Measurements from ENCODE around the gene PPP1R1B. TPM values are rescaled to one million over a fixed set of nuclear protein-coding genes. Genes with fewer than 3 reads are reported as not detected.

PPP1R1B gene
- total RNA-seq, 1 donor from 2014 or later: not detected

DNA sequence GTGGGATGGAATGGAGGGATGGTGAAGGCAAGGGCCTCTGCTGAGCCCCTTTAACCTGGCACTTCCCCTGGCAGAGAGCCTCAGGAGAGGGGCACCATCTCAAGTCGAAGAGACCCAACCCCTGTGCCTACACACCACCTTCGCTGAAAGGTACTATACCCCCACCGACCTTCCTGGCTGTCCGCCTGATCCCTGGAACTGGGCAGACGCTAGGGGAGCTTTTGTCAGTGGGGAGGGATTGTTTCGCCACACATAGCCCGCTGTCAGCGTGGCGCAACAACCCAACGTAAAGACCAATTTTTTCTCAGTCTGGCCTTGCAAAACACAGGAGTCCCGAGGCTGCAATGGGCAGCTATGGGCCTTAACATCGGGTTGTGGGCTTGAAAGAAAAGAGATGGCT lies 3.1 kb downstream of the PPP1R1B start:
- H3K4me3 Mint-ChIP-seq (ENCODE audit: low read depth): no peak overlapping the region
- TF ChIP-seq, protein P1, sequence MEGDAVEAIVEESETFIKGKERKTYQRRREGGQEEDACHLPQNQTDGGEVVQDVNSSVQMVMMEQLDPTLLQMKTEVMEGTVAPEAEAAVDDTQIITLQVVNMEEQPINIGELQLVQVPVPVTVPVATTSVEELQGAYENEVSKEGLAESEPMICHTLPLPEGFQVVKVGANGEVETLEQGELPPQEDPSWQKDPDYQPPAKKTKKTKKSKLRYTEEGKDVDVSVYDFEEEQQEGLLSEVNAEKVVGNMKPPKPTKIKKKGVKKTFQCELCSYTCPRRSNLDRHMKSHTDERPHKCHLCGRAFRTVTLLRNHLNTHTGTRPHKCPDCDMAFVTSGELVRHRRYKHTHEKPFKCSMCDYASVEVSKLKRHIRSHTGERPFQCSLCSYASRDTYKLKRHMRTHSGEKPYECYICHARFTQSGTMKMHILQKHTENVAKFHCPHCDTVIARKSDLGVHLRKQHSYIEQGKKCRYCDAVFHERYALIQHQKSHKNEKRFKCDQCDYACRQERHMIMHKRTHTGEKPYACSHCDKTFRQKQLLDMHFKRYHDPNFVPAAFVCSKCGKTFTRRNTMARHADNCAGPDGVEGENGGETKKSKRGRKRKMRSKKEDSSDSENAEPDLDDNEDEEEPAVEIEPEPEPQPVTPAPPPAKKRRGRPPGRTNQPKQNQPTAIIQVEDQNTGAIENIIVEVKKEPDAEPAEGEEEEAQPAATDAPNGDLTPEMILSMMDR (IDR thresholded peaks at IDR 0.05; ENCODE audit: unreplicated experiment): no peak
- peaks cover 57% of the 10 kb centered on the region for H3K27me3 Mint-ChIP-seq
- no peaks in the 10 kb centered on the region for H3K36me3 Mint-ChIP-seq (ENCODE audit: insufficient read depth)
- no peak overlapping the region for H3K27ac Mint-ChIP-seq
- H3K9me3 Mint-ChIP-seq (ENCODE audit: low read depth): no peaks in the 10 kb centered on the region
- no peak for DNase-seq (ENCODE audit: low spot score, unreplicated experiment)
- peaks cover 13% of the 10 kb centered on the region for H3K4me1 Mint-ChIP-seq (ENCODE audit: low read depth)

DNA sequence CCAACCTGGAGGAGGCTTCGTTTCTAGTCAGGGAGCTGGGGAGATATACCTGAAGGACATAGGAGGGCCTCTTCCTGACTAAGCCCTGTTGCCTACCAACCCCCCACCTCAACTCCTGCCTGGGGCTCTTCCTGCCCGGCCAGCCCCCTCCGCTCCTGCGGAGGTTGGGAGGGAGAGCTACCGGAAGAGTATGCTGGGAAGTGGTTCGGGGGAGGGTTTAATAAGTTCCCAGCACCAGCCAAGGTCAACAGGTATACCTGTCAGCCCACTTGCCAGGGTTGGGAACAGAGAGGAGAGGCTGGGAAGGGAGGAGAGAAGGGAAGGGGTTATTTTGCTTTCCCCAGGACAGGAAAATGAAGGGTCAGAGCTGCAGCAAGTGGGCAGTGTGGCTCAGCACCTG lies 4.7 kb downstream of the PPP1R1B start:
- peaks cover 9% of the 10 kb centered on the region for H3K4me1 Mint-ChIP-seq (ENCODE audit: low read depth)
- TF ChIP-seq, protein P1 (IDR thresholded peaks at IDR 0.05; ENCODE audit: unreplicated experiment): no peak
- peaks cover 42% of the 10 kb centered on the region for H3K27me3 Mint-ChIP-seq
- H3K27ac Mint-ChIP-seq: no peak overlapping the region
- no peaks in the 10 kb centered on the region for H3K36me3 Mint-ChIP-seq (ENCODE audit: insufficient read depth)
- no peak overlapping the region for H3K4me3 Mint-ChIP-seq (ENCODE audit: low read depth)
- no peaks in the 10 kb centered on the region for H3K9me3 Mint-ChIP-seq (ENCODE audit: low read depth)
- no peak for DNase-seq (ENCODE audit: low spot score, unreplicated experiment)

DNA sequence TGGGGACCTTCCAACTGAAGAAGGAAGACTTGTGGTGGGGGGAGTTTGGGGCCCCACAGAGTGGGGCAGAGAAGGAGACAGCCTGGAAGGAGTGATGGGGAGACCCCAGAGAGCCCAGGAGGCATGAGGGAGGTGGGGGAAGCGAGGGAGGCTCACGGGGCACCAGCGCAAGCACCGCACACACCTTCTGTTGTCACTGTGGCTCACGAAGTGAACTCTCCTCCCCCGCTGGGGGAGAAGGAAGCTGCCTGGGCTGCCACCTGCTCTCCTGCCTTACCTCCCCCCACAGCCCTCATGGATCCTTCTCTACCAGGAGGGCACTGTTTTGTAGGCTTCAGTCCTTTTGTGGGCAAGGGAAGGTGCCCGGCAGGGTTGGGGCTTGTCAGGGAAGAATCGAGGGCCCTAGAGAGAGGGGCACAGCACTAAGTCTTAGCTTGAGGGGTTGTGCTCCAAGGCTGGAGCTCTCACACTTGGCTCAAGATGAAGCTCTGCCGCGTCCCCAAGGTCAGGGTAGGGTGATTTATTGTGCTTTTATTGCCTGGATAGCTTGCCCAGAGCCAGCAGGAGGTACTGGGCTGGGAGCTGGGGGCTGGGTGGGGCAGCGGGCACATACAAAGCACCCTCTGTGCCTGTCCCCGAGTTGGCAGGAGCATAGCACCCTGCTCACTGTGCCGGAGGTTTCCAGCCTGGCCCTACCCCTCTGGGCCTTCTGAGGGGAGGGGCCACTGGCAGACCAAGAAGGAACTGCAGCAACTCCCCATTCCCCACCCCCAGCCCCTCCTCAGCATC lies 5.6 kb downstream of the PPP1R1B start:
- Mint-ChIP-seq H3K27ac (no peak overlapping the region), H3K4me3 (ENCODE audit: low read depth) (no peak overlapping the region), H3K4me1 (ENCODE audit: low read depth) (peaks cover 12% of the 10 kb centered on the region), H3K9me3 (ENCODE audit: low read depth) (no peaks in the 10 kb centered on the region), H3K36me3 (ENCODE audit: insufficient read depth) (no peaks in the 10 kb centered on the region), H3K27me3 (peaks cover 36% of the 10 kb centered on the region)
- no peak for DNase-seq (ENCODE audit: low spot score, unreplicated experiment)
- TF ChIP-seq, protein P1 (IDR thresholded peaks at IDR 0.05; ENCODE audit: unreplicated experiment): no peak

DNA sequence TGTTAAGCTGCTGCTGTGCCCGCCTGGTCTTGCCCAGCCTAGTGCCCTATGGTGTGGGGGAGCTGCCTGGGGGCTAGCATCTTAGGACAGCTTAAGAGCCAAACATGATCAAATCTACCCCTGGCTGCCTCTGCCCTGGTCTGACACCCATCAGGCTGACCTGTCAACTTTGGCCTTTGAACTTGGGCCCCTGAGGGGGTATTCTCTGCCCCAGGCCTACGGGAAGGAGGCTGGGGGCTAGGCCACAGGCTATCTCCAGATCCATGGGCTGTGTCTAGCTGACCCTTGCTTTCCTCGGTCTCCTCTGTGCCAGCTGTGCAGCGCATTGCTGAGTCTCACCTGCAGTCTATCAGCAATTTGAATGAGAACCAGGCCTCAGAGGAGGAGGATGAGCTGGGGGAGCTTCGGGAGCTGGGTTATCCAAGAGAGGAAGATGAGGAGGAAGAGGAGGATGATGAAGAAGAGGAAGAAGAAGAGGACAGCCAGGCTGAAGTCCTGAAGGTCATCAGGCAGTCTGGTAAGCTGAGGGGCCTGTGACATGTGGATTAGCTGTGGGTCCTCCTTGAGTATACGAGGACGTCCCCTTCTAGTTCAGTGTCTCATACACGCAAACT lies 6.9 kb downstream of the PPP1R1B start:
- TF ChIP-seq, protein P1 (IDR thresholded peaks at IDR 0.05; ENCODE audit: unreplicated experiment): no peak
- H3K9me3 Mint-ChIP-seq (ENCODE audit: low read depth): no peaks in the 10 kb centered on the region
- peaks cover 27% of the 10 kb centered on the region for H3K27me3 Mint-ChIP-seq
- H3K4me1 Mint-ChIP-seq (ENCODE audit: low read depth): peaks cover 20% of the 10 kb centered on the region
- no peak for DNase-seq (ENCODE audit: low spot score, unreplicated experiment)
- no peaks in the 10 kb centered on the region for H3K36me3 Mint-ChIP-seq (ENCODE audit: insufficient read depth)
- H3K4me3 Mint-ChIP-seq (ENCODE audit: low read depth): no peak overlapping the region
- no peak overlapping the region for H3K27ac Mint-ChIP-seq

DNA sequence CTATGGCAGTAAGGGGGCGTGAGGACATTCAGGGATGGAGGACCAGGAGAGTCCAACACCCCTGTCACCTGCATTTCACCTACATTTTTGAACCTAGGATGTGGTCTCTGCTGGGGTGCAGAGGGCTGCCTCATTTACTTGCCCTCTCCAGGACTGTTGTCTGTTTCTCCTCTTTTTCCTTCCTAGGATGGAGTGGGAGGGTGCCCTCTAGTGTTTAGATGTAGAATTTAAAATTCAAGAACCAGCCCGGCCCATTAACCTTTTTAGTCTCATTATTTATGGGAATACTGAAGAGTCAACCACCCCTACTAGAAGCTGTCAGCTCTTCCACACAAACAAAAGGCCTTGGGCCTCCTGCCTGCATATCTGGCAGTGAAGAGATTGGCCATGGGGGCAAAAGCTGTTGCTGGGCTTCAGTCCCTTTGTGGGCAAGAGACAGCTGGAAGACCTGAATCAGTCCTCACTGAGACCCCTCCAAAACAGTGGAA lies 7.7 kb downstream of the PPP1R1B start:
- H3K4me1 Mint-ChIP-seq (ENCODE audit: low read depth): peaks cover 20% of the 10 kb centered on the region
- H3K9me3 Mint-ChIP-seq (ENCODE audit: low read depth): no peaks in the 10 kb centered on the region
- no peak for DNase-seq (ENCODE audit: low spot score, unreplicated experiment)
- peaks cover 21% of the 10 kb centered on the region for H3K27me3 Mint-ChIP-seq
- TF ChIP-seq, protein P1 (IDR thresholded peaks at IDR 0.05; ENCODE audit: unreplicated experiment): peak; percentile 80
- no peak overlapping the region for H3K4me3 Mint-ChIP-seq (ENCODE audit: low read depth)
- H3K27ac Mint-ChIP-seq: no peak overlapping the region
- no peaks in the 10 kb centered on the region for H3K36me3 Mint-ChIP-seq (ENCODE audit: insufficient read depth)

Measured in progenitor cell of endocrine pancreas (in vitro differentiated cells).